ENCODE measurements around the gene RPS25.
A peak's percentile ranks its signal among the peaks of the same experiment; 100 is the strongest.
"Not testable (repeated sequence)": the region's sequence is repeated elsewhere in the genome, so short reads cannot be mapped to it uniquely, and the experiment has no call there.

Gene RPS25

DNA sequence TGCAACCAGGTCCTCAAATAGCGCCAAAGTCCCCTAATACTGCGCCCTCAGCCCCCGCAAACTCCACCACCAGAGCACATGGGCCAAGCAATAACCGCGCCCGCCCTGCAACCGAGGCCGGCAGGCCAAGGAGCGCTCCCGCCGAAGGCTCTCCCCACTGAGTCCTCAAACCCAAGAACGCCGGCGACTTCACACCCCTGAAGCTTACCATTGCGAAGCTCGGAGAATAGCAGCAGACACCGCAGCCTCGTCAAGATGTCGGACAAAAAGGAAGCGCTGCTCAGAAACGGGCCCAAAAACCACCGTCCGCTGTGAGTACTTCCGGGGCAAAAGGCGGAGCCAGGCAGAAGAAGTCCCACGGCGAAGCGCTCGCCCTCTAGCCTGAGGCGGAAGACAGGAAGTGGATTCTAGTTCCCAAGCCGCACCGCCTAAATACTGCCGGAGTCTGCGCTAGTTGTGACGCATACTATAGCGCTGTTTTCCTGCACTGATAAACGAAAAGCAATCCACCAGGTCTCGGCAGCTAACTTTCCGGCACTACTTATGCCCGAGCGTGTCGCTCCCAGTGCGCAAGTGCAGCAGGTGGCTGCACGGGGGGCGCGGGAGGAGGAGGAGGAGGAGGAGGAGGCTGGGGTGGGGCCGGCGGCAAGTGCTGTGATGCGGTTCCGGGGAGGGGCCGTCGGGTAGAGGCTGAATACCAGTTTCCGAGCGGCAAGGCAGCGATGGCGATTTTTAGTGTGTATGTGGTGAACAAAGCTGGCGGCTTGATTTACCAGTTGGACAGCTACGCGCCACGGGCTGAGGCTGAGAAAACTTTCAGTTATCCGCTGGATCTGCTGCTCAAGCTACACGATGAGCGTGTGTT lies at the start of gene RPS25, which contains the start of gene TRAPPC4:
Gene RPS25 (minus strand): TSS at position 270 of the 865 bp plus-strand sequence. CDS start 59 bp downstream, at position 211.
Gene TRAPPC4 (plus strand): TSS at position 693 of the 865 bp plus-strand sequence. CDS start 30 bp downstream, at position 723.
- peak; percentile 96 for DNase-seq

DNA sequence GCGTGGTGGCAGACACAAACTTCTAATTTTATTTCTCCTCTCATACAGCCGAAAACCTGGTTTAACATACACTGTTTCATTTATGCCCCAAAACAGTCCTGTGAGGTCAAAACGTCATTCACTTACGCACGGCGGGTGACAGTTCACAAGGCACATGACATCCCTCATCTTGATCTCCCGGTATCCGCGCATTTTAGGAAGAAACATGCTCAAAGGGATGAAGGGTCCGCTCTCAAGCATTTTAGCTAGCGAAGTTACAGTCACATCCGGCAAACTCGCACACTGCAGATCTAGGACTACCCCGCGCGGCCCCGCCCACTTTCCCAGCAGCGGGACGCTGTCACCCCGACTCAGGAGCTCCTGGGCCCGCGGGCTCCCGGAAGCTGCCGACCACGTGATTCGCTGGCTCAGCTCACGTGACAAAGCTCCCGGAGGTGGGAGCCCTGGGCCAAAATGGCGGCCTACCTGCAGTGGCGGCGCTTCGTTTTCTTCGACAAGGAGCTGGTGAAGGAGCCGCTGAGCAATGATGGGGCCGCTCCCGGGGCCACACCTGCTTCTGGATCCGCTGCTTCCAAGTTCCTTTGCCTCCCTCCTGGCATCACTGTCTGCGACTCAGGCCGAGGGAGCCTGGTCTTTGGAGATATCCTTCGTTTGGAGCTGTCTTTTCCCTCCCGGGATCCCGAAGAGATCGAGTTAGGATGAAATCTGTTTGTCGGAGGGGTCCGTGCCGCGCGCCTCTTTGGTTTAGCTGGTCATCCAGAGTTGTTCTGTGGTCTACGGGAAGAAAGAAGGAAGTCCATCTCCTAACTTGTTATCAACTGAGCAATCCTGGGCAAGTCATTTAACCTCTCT lies 49.5 kb upstream of the RPS25 start, which contains the start of gene VPS11:
Gene VPS11 (plus strand): TSS at position 448 of the 852 bp plus-strand sequence. CDS start 6 bp downstream, at position 454.
- peak; percentile 93 for DNase-seq

DNA sequence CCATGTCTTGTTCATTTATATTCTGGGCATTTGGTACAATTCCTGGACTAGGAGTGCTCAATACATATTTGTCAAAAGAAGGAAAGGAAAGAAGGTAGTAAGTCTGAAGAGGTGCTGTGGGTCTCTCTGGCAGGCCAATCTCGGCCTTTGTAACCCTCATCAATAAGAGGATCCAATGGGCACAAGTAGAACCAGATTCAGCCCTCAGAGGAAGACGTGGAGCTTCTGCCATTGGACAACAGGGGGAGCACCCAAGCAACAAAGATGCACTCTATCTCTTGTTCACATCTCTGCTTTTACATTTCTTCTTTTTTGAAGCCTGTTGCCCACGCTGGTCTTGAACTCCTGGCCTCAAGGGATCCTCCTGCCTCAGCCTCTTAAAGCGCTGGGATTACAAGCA lies 47.2 kb upstream of the RPS25 start:
- DNase-seq: no peak

DNA sequence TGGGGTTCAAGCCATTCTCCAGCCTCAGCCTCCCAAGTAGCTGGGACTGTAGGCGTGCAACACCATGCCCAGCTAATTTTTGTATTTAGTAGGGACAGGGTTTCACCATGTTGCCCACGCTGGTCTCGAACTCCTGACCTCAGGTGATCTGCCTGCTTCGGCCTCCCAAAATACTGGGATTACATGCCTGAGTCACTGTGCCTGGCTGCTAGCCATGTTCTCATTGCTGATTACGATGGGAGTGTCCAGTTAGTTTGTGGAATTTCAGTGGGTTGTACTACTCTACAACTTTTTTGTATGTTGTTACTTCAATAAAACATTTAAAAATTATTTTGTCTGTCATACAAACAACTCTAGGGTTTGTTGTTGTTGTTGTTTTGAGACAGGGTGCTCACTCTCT lies 44.6 kb upstream of the RPS25 start:
- no peak for DNase-seq

DNA sequence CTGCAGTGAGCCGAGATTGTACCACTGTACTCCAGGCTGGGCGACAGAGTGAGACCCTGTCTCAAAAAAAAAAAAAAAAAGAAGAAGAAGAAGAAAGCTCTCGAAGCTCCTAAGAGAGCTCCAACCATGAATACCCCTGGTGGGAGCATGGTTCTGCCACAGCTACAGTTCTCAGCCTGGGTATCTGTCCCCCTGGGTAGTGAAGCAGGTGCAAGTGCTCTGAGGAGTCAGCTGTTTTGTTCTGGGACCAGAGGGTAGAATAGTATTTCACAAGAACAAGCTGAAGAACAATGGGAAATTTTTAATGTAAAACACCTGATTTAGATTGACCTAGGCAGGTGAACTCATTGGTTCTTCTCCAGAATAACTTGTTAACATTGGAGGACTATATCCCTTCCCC lies 43.1 kb upstream of the RPS25 start:
- DNase-seq: no peak

DNA sequence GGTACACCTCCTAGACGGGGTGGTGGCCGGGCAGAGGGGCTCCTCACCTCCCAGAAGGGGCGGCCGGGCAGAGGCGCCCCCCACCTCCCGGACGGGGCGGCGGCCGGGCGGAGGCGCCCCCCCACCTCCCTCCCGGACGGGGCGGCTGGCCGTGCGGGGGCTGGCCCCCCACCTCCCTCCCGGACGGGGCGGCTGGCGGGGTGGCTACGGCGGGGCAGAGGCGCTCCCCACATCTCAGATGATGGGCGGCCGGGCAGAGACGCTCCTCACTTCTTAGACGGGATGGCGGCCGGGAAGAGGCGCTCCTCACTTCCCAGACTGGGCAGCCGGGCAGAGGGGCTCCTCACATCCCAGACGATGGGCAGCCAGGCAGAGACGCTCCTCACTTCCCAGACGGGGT lies 41.0 kb upstream of the RPS25 start:
- not testable (repeated sequence) for DNase-seq

DNA sequence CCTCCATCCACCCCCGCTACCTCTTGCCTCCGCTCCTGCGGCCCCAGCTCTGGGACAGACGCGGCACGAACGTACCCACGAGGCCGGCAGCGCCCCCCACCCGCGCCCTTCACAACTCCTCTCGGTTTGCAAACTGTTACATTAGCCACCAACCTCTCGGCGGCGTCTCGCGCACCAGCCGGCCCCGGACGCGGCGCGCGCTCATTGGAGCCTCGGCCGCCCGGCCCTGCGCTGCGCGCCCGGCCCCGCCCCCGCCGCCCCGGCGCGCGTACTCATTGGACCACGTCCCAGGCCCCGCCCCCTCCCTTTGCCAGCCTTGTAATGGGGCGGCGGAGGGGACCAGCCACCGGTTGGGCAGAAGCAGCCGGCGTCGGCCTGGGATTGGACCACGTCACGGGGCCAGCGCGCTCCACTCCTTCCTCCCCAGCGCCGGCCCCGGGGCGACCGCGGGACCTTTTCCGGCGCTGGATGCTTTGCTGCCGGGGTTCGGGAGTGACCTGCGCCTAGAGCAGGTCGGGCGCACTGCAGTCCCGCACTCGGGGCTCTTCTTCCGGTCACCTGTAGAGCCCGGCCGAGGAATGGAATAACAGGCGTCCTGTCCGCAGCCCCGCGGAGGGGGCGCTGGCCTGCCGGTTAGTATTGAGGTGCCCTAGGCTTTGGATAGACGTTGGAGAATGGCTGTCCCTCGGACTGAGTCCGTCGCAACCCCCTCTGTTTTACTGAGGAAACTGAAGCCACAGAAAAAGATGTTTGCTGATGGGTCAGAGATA lies 39.0 kb upstream of the RPS25 start, which contains the start of gene HYOU1:
Gene HYOU1 (minus strand): TSS at position 206 of the 770 bp plus-strand sequence. CDS start 1,045 bp downstream, outside the sequence.
- peak; percentile 99 for DNase-seq

DNA sequence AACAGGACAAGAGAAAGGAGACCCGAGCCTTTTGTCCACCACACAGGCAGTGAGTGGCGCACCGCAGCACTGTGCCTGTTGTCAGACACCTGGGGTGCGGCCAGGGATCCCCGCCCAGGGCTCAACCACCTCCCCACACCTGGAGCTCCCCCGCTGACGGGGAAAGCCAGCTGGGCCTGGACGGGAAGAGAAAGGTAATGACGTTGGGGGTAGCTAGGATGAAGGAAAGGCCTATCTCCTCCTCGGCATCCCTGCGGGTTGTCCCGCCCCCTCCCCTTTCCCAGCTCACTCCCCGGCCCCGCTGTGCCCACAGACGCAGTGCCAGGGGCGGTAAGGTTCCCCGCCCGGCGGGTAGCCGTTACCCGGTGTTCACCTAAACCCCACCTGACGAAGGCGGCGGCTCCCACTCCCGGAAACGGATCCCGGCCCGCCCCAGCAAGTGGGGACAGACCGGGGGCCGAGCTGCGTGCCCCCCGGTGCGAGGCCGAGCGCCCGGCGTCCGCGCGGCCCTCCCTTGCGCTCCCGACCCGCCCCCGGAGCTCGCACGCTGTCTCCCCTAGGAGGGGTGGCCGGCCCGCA lies 38.4 kb upstream of the RPS25 start:
- peak; percentile 80 for DNase-seq

DNA sequence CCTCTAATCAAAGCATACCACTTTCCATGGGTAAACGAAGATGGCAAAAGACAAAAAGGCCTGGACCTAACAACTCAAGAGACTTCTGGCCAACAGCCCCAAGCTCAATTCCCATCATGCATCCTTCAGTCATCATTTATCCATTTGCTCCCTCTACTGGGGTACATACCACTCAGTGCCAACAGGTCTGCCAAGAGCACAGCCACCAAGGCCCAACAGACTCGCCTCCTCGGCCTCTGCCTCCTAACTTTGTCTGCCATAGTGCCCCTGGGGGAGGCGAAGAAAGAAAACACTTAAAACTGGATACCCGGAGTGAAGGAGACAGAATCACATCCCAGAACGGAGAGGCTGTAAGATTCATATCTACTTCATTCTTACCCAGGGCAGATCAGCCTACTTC lies 37.8 kb upstream of the RPS25 start:
- DNase-seq: no peak

DNA sequence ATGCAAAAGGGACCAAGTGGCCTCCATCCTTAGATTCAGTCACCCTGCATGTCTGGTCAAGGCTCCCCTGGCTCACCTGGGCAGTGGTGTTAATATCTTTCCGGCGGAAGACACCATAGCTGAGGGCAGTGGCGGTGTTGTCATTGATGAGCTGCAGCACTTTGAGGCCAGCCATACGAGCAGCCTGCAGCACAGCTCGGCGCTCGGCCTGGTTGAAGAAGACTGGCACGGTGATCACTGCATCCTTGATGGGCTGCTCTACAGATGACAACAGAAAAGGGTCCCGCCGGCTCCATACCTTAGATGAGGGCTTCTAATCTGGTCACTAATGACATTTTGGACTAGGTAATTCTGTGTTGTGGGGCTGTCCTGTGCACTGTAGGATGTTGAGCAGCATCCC lies 36.3 kb upstream of the RPS25 start:
- no peak for DNase-seq

DNA sequence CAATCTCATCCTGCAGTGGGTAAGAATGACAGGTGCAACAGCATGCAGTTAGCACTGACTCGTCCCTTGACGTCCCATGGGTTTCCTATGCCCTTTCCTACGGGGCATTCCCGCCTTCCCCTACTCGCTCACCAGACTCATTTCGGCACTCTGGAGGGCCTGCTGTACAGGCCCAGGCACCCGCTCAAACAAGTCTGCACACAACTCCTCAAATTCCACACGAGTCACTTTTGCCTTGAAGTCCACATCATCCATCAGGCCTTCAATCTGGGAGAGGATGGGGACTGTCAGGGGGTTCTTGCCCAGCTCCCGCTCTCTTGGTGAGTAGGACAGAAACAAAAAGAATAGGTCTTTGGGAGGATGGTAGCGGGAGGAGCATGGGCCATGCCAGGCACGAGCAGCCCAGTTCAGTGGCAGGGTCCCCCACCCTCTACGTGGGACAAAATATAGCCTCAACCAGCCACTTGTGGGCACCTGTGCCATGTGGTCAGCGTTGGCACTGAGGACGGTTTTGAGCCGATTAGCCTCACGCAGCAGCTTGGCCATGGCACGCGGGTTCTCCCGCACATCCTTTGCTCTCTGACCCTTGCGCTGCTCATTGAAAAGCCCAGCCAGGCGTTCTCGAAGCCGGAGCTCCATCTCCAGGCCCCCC lies 34.1 kb upstream of the RPS25 start:
- no peak for DNase-seq

DNA sequence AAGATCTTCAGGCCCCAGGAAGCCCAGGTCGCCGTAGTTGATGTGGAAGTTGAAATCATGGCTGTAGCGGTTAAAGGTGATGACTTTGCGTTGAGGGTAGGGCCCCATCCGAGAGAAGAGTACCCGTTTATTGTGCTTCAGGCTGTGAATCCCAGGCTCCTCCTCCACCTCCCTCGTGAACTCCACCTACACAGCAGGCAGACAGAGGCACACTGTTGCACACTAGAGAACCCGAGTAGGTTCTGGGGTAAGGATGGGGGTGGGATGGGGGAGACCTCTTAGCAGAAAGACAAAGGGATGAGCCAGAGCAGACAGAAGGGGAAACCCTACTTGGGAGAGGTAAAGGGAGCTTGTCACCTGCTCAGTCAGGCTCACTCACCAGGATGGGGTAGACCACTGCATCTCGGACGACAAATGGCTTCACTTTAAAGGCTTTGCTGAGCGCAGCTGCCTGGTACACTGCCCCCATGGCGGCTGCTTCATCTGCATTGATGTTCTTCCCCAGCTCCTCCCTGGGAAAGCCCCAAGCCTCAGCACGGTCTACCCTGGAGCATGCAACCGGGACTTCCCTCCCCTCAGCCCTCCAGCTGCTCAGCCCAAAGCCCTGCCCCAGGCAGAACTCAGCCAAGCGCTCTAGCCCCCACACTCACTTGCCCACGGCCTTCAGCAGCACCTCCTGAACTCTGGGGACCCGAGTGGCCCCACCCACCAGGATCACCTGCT lies 33.5 kb upstream of the RPS25 start:
- no peak for DNase-seq

DNA sequence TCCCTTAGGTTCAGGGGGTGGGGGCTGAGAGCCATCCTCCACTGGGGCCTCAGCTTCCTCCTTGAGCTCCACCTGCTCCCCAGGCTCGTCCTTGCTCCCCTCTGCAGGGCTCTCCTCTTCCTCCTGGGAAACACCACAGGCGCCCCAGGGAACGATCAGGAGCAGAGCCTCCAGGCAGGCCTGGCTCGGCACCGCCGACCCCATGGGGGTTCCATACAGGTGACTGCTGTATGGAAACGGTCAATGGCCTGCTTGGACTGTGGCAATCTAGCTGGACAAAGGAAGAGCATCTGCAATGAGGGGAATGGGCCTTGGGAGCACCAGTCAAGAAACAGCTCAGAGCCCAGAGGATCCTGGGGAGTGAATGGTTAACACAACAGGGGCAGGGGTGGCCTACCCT lies 30.9 kb upstream of the RPS25 start:
- no peak for DNase-seq

DNA sequence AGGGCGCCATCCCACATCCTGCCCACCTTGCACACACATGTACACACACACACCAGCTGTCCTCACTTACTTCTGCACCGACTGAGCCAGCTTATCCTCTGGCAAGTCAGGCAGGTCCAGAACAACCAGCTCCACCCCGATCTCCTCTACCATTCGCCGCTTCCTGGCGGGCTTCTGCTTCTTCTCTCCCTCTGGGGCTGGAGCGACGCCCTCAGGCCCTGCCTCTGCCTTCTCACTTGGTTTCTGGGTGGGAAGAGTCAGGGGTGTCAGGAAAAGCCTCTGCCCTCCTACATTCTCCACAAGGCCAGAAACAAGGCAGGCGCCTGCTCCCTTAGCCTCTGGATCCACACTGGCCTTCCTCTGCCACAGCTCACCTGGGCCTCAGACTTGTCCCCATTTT lies 30.5 kb upstream of the RPS25 start:
- DNase-seq: no peak

DNA sequence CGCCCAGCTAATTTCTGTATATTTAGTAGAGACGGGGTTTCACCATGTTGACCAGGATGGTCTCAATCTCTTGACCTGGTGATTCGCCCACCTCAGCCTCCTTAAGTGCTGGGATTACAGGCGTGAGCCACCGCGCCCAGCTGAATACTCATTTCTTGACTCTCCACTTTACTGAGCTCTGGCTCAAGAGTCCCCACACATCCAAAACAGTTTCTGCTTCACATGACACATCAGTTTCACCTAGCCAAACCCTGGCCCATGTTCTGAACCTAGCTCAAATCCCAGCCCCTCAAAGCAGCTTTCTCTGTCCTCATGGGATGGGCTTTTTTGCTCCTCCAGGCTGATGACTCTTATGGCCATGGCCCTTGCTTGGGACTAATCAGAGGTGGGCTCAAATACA lies 29.1 kb upstream of the RPS25 start:
- no peak for DNase-seq

DNA sequence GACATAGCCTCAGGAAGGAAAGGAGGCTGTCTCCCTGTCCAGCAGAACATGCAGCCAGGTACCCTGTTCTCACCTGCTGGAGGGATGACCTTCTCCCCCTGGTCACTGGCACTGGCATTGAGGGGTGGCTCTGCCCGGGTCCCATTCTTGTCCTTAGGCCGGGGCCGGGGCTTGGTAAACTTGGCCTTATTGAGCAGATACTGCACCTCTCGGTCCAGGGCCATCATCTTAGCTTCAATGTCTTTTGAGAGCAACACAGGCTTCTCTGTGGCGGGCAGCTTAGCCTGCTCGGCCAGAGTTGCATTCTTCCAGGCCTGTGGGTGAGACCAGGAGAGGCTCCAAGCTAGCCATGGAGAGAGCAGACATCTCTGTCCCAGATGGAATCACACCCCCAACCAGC lies 28.3 kb upstream of the RPS25 start:
- DNase-seq: no peak

DNA sequence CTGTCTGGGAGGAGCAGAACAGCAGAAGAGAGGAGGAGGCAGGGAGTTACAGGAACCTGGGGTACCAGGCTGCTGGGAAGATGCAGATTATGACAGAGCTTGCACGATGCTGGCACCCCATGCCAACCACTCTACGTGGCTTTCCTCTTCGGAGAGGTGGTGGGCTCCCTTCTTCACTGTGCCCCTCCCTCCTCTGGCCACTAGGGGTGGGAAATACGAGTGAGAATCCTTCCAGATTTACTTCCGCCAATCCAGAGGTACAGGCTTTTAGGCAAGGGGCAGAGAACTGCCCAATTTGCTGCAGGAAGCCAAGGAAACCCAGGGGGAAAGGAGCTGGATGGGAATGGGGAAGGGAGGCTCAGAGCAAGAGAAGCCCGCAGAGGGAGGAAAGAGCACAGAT lies 26.6 kb upstream of the RPS25 start:
- DNase-seq: no peak

DNA sequence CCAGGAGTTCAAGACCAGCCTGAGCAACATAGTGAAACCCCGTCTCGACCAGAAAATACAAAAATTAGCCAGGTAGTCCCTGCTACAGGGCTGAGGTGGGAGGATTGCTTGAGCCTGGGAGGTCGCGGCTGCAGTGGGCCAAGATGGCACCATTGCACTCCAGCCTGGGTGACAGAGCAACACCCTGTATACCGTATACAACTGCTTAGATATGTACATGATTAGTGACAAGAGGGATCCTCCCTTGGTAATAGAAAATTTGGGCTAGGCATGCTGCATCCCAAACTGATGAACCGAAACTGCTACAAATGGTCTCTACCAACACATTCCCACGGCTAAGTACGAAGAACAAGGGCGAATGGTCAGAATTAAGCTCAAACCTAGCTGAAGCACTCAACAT lies 24.8 kb upstream of the RPS25 start:
- DNase-seq: no peak

DNA sequence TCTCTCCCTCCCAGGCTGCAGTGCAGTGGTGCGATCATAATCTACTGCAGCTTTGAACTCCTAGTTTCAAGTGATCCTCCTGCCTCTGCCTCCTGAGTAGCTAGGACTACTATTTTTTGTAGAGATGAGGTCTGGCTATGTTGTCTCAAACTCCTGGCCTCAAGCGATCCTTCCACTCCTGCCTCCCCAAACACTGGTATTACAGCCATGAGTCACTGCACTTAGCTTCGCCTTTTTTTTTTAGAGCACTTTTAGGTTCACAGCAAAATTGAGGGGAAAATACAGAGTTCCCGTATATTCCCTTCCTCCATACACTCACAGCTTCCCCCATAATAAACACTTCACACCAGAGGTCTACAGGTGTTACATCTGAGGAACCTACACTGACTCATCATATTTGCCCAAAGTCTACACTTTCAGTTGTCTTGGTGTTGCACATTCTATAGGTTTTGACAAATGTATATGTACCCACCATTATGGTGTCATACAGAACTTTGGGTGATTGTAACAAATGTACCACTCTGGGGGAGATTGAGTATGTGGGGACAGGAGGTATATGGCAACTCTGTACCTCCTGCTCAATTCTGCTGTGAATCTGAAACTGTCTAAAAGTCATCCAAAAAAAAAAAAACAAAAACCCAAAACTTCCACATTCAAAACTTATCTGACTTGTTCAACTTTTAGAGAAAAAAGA lies 23.8 kb upstream of the RPS25 start:
- DNase-seq: no peak

DNA sequence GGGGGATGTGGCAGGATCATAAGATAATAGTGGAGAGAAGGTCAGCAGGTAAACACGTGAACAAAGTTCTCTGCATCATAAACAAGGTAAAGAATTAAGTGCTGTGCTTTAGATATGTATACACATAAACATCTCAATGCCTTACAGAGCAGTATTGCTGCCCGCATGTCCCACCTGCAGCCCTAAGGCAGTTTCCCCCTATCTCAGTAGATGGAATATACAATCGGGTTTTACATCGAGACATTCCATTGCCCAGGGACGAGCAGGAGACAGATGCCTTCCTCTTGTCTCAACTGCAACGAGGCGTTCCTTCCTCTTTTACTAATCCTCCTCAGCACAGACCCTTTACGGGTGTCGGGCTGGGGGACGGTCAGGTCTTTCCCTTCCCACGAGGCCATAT lies 21.3 kb upstream of the RPS25 start:
- DNase-seq: not testable (repeated sequence)

DNA sequence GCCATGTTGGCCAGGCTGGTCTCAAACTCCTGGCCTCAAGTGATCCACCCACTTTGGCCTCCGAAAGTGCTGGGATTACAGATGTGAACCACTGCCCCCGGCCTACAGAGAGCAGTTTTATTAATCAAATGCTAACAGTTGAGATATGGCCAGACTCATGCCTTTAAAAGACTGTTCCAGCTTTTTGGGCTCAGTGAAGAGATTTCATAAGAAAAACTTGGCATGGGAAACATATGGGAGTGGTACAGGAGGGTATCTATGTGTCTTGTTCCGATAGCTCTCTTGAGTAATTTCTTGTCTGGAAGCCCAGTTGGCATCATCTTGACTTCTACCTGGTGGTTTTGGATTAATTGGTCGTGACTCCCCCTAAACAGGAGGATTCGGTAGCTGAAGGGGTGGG lies 20.7 kb upstream of the RPS25 start:
- no peak for DNase-seq

Data from NCI-H146 (cell line).